Measurements from ENCODE around the gene AGAP1.

The AGAP1 gene

GRCh38 chr2:236026841-236027240, 533.0 kb downstream of the AGAP1 start:
- DNase-seq, result no peak

GRCh38 chr2:236028066-236028465, 534.2 kb downstream of the AGAP1 start:
- no peak for DNase-seq

GRCh38 chr2:236033462-236033861, 539.6 kb downstream of the AGAP1 start:
- DNase-seq, result no peak

GRCh38 chr2:236034974-236035373, 541.1 kb downstream of the AGAP1 start:
- DNase-seq, result no peak

- no peak for DNase-seq
Measured at GRCh38 chr2:236036045-236036444, 542.2 kb downstream of the AGAP1 start.

- DNase-seq, result no peak
Measured at GRCh38 chr2:236038096-236038495, 544.3 kb downstream of the AGAP1 start.

- no peak for DNase-seq
Measured at GRCh38 chr2:236040600-236041328, 546.9 kb downstream of the AGAP1 start.

GRCh38 chr2:236041616-236042015, 547.8 kb downstream of the AGAP1 start:
- no peak for DNase-seq

- no peak for DNase-seq
Measured at GRCh38 chr2:236042087-236042486, 548.2 kb downstream of the AGAP1 start.

GRCh38 chr2:236044191-236044590, 550.3 kb downstream of the AGAP1 start:
- DNase-seq, result no peak

GRCh38 chr2:236045251-236046235, 551.7 kb downstream of the AGAP1 start:
- no peak for DNase-seq

- no peak for DNase-seq
Measured at GRCh38 chr2:236046715-236047114, 552.9 kb downstream of the AGAP1 start.

GRCh38 chr2:236047176-236047575, 553.3 kb downstream of the AGAP1 start:
- DNase-seq, result no peak

- peak; percentile 91 for DNase-seq
Measured at GRCh38 chr2:236047886-236048540, 554.2 kb downstream of the AGAP1 start.

- no peak for DNase-seq
Measured at GRCh38 chr2:236049981-236050380, 556.1 kb downstream of the AGAP1 start.

- no peak for DNase-seq
Measured at GRCh38 chr2:236051351-236051750, 557.5 kb downstream of the AGAP1 start.

- no peak for DNase-seq
Measured at GRCh38 chr2:236051806-236052205, 558.0 kb downstream of the AGAP1 start.

GRCh38 chr2:236052206-236052605, 558.4 kb downstream of the AGAP1 start:
- no peak for DNase-seq

- DNase-seq, result no peak
Measured at GRCh38 chr2:236052926-236053821, 559.3 kb downstream of the AGAP1 start.

- no peak for DNase-seq
Measured at GRCh38 chr2:236054125-236054524, 560.3 kb downstream of the AGAP1 start.

- DNase-seq, result no peak
Measured at GRCh38 chr2:236054621-236055305, 560.9 kb downstream of the AGAP1 start.

GRCh38 chr2:236055471-236055870, 561.6 kb downstream of the AGAP1 start:
- DNase-seq, result no peak

Measured in DMS53 (cell line).